ENCODE measurements around the gene VIPR2.

VIPR2 gene

DNA sequence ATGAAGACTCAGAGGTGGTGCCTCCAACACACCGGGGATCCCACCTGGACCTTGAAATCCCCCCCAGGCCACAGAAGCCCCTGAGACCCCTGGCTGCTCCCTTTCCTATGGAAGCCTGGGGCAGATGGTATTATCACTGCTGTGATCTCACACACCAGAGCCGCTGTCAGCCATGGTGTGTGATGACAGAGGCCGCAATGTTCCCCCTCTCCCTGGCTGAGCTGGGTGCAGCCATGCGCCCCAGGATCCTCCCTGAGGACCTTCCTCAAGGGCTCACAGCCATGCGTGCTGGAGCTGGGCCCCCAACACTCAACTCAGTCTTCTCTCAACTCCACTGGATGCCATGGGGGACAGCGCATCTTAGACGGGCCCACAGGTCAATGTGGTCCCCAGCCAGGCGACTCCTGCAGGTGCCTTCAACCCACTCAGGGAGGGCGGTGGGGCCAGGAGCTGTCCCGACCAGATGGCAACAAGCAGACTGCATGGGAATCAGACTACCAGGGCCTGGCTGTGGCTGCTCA, 44.9 kb downstream of the VIPR2 start:
- DNase-seq (ENCODE audit: low read depth) = no peak
- TF ChIP-seq, protein P1, sequence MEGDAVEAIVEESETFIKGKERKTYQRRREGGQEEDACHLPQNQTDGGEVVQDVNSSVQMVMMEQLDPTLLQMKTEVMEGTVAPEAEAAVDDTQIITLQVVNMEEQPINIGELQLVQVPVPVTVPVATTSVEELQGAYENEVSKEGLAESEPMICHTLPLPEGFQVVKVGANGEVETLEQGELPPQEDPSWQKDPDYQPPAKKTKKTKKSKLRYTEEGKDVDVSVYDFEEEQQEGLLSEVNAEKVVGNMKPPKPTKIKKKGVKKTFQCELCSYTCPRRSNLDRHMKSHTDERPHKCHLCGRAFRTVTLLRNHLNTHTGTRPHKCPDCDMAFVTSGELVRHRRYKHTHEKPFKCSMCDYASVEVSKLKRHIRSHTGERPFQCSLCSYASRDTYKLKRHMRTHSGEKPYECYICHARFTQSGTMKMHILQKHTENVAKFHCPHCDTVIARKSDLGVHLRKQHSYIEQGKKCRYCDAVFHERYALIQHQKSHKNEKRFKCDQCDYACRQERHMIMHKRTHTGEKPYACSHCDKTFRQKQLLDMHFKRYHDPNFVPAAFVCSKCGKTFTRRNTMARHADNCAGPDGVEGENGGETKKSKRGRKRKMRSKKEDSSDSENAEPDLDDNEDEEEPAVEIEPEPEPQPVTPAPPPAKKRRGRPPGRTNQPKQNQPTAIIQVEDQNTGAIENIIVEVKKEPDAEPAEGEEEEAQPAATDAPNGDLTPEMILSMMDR (IDR thresholded peaks at IDR 0.05; ENCODE audit: low read depth, low read length, missing control alignments) = no peak
- in situ Hi-C loops (cut with HindIII; ENCODE audit: low sequenced_read_pairs) = no loop called here
- H3K4me3 ChIP-seq (ENCODE audit: low read depth, low read length) = no peak overlapping the region

DNA sequence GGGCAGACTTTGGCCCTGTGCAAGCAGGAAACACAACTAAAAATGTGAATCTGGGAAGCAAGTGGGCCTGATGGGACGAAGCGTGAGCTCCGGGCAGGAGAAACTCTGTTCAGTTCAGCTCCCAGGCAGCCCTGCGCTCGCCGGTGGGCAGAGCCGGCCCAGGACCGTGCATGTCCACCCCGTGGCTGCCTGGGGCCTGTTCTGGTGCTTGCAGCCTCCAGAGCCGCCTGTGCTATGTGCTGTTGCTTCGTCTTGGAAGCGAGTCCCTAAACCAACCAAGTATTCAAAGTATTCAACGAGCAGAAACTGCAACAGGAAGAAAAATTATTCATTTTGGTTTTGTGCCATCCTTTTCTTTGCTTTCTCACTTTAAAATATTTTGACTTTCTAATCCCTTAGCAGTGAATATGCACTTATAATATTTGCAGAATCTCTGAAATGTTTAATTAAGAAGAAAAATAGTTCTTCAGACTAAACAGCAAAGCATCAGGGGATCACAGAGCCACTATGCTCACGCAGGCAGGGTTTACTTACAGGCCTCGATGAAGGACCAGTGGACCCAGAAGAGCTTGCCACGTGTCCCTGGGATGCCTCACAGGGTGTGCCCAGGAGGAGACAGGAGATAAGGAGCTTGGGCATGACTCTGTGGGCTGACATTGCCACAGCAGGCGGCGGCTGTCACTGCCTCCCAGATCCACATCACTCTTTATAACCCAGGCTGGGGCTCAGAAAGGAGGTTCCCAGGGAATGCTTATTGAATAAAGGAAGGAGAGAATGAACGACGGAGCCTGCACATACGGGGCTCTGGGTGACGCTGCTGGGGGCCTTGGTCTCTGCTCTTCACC, 45.6 kb downstream of the VIPR2 start:
- TF ChIP-seq, protein P1 (IDR thresholded peaks at IDR 0.05; ENCODE audit: low read depth, low read length, missing control alignments) = no peak
- DNase-seq (ENCODE audit: low read depth) = no peak
- H3K4me3 ChIP-seq (ENCODE audit: low read depth, low read length) = no peak overlapping the region
- in situ Hi-C loops (cut with HindIII; ENCODE audit: low sequenced_read_pairs) = no loop called here

DNA sequence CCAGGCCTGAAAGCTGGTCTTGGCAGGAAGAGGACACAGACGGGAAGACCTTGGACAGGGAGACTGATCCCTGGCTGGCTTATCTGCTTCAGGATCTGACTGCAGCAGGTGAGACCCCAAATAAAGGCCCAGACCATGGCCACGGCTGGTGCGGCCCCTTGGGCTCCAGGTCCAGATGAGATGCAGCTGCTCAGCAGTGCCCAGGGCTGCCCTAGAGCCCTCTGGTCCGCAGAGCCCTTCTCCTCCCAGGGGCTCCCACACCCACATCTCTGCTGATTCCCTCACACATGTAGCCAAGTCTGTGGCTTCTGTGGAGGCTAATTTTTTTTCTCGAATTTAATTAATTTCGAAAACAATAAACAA, 46.3 kb downstream of the VIPR2 start:
- no peak for DNase-seq (ENCODE audit: low read depth)
- in situ Hi-C loops (cut with HindIII; ENCODE audit: low sequenced_read_pairs) = no loop called here
- H3K4me3 ChIP-seq (ENCODE audit: low read depth, low read length) = no peak overlapping the region
- TF ChIP-seq, protein P1 (IDR thresholded peaks at IDR 0.05; ENCODE audit: low read depth, low read length, missing control alignments) = no peak

- H3K4me3 ChIP-seq (ENCODE audit: low read depth, low read length) = no peak overlapping the region
- TF ChIP-seq, protein P1 (IDR thresholded peaks at IDR 0.05; ENCODE audit: low read depth, low read length, missing control alignments) = no peak
- in situ Hi-C loops (cut with HindIII; ENCODE audit: low sequenced_read_pairs) = no loop called here
- DNase-seq (ENCODE audit: low read depth) = no peak
Measured at GRCh38 chr7:159097661-159098423, 46.8 kb downstream of the VIPR2 start.

GRCh38 chr7:159096736-159097581, 47.7 kb downstream of the VIPR2 start:
- in situ Hi-C loops (cut with HindIII; ENCODE audit: low sequenced_read_pairs) = no loop called here
- no peak for DNase-seq (ENCODE audit: low read depth)
- H3K4me3 ChIP-seq (ENCODE audit: low read depth, low read length) = no peak overlapping the region

More at GRCh38 chr7:159096736-159097581, 47.7 kb downstream of the VIPR2 start:
- TF ChIP-seq, protein P1 (IDR thresholded peaks at IDR 0.05; ENCODE audit: low read depth, low read length, missing control alignments) = no peak
